Caco-2 (cell line): ENCODE data around the gene MMAB. TPM values are rescaled to one million over a fixed set of nuclear protein-coding genes. Genes with fewer than 3 reads are reported as not detected.

Experiments used
- BruUV-seq: library from RNA; stranded (reverse); fragments of 400-500 nt; replicated peaks from 2 replicates; lab custom pipeline; 2021; lab: Mats Ljungman, UMichigan
- CTCF ChIA-PET: fragments of 300-600 bp; sonication (Branson Sonifier 250); formaldehyde crosslinking; loops from one replicate; lab custom pipeline; 2022; ENCODE audit warnings: antibody characterized with exemption; lab: Charles Lee
- POLR2A ChIA-PET: fragments of 300-600 bp; sonication (Branson Sonifier 250); formaldehyde crosslinking; loops from one replicate; lab custom pipeline; 2022; ENCODE audit warnings: antibody characterized with exemption; lab: Charles Lee
- DNase-seq, 2 experiments: peaks; one replicate each; pipeline versions ENCODE4 v3.0.0 to v3.0.0-alpha.2; 2020 to 2022
- H3K27me3 ChIP-seq: replicated peaks from 2 replicates; pipeline ENCODE4 v1.6.0; 2011; ENCODE audit warnings: low read length; ENCODE audit not compliant: control insufficient read depth, insufficient read depth
- H3K36me3 ChIP-seq: 2 replicates; pipeline ENCODE4 v1.5.1; 2011; ENCODE audit warnings: low read length; ENCODE audit not compliant: control insufficient read depth, insufficient read depth
- H3K4me1 ChIP-seq: fragments of 250-450 bp; sonication (Bioruptor Pico); 2 replicates; pipeline ENCODE4 v1.5.1; 2020; ENCODE audit warnings: mild to moderate bottlenecking
- H3K4me3 ChIP-seq: 2 replicates; pipeline ENCODE4 v1.5.1; 2011; ENCODE audit warnings: low read depth, mild to moderate bottlenecking, control low read depth, low read length
- H3K9me3 ChIP-seq: fragments of 250-450 bp; sonication (Bioruptor Pico); 2 replicates; pipeline ENCODE4 v1.5.1; 2020; ENCODE audit warnings: mild to moderate bottlenecking, moderate library complexity
- H3K27ac Mint-ChIP-seq: one replicate; pipeline ENCODE4 v1.8.0; 2022; ENCODE audit warnings: mixed read lengths; ENCODE audit not compliant: unreplicated experiment
- H3K27me3 Mint-ChIP-seq: one replicate; pipeline ENCODE4 v1.8.0; 2022; ENCODE audit warnings: mixed read lengths; ENCODE audit not compliant: insufficient read depth, unreplicated experiment
- H3K36me3 Mint-ChIP-seq: one replicate; pipeline ENCODE4 v1.8.0; 2022; ENCODE audit warnings: mild to moderate bottlenecking, mixed read lengths; ENCODE audit not compliant: insufficient read depth, unreplicated experiment
- H3K4me1 Mint-ChIP-seq: one replicate; pipeline ENCODE4 v1.8.0; 2022; ENCODE audit warnings: low read depth, mixed read lengths; ENCODE audit not compliant: unreplicated experiment
- H3K4me3 Mint-ChIP-seq: one replicate; pipeline ENCODE4 v1.8.0; 2022; ENCODE audit warnings: mild to moderate bottlenecking, moderate library complexity, mixed read lengths; ENCODE audit not compliant: unreplicated experiment
- H3K9me3 Mint-ChIP-seq: one replicate; pipeline ENCODE4 v1.8.0; 2022; ENCODE audit warnings: mixed read lengths; ENCODE audit not compliant: unreplicated experiment
- intact Hi-C: fragments of 100-400 bp; cut with micrococcal nuclease; formaldehyde crosslinking; loops from one replicate; pipeline ENCODE4 v1.10.0; 2022; ENCODE audit not compliant: unreplicated experiment
- total RNA-seq: library from RNA; stranded (reverse); gene quantifications from 2 replicates; pipeline ENCODE4 v1.2.3, GENCODE V29; 2022
- TF ChIP-seq, protein P1 (sequence below), 2 experiments: fragments of 200-600 bp in 1 of 2; IDR thresholded peaks; 1 replicate in 1 of 2; 2 replicates in 1 of 2; pipeline versions ENCODE4 v1.5.1 to v1.8.0; 2011 to 2022; ENCODE audit warnings: antibody characterized with exemption in 1 of 2, control low read depth in 1 of 2, inconsistent platforms in 1 of 2, low read depth in 1 of 2, low read length in 1 of 2, mild to moderate bottlenecking in 1 of 2, moderate library complexity in 1 of 2; ENCODE audit not compliant: insufficient read depth in 1 of 2, severe bottlenecking in 1 of 2, unreplicated experiment in 1 of 2

MMAB gene
- total RNA-seq, 1 experiment from 2014 or later: 48.9 TPM

DNA sequence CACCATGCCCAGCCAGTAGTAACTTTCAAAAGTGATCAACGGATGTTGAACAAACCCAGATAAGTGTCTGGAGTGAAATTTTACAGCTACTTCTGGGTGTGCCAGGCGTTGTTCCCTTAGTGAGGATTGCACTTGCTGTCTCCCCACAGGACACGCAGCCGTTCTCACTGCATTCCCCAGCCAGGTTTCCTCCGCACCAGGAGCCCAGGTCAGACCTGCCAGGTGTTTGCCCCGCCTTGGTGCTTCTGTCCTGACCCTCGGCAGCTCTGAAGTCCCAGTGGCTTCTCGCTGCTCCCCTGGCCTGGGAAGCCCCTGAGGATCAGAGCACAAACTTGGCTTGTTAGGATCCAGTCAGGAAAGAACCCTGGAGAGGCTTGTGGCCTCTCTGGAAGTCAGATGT lies 36.2 kb downstream of the MMAB start:
- TF ChIP-seq, protein P1, sequence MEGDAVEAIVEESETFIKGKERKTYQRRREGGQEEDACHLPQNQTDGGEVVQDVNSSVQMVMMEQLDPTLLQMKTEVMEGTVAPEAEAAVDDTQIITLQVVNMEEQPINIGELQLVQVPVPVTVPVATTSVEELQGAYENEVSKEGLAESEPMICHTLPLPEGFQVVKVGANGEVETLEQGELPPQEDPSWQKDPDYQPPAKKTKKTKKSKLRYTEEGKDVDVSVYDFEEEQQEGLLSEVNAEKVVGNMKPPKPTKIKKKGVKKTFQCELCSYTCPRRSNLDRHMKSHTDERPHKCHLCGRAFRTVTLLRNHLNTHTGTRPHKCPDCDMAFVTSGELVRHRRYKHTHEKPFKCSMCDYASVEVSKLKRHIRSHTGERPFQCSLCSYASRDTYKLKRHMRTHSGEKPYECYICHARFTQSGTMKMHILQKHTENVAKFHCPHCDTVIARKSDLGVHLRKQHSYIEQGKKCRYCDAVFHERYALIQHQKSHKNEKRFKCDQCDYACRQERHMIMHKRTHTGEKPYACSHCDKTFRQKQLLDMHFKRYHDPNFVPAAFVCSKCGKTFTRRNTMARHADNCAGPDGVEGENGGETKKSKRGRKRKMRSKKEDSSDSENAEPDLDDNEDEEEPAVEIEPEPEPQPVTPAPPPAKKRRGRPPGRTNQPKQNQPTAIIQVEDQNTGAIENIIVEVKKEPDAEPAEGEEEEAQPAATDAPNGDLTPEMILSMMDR (IDR thresholded peaks at IDR 0.05; ENCODE audit: insufficient read depth in 1 of 2, low read depth in 1 of 2, low read length in 1 of 2, severe bottlenecking in 1 of 2, unreplicated experiment in 1 of 2): no peak
- Mint-ChIP-seq H3K4me3 (no peak overlapping the region), H3K4me1 (no peaks in the 10 kb centered on the region), H3K27me3 (no peaks in the 10 kb centered on the region), H3K9me3 (no peaks in the 10 kb centered on the region), H3K27ac (no peak overlapping the region), H3K36me3 (no peaks in the 10 kb centered on the region)
- no peaks in the 10 kb centered on the region for H3K9me3 ChIP-seq
- POLR2A ChIA-PET: no interaction called here
- H3K36me3 ChIP-seq: no peaks in the 10 kb centered on the region
- no peak overlapping the region for H3K4me3 ChIP-seq
- no TSS peak for BruUV-seq
- no peaks in the 10 kb centered on the region for H3K27me3 ChIP-seq
- CTCF ChIA-PET: no interaction called here
- no peak for DNase-seq
- no peaks in the 10 kb centered on the region for H3K4me1 ChIP-seq
- intact Hi-C loops: no loop called here

DNA sequence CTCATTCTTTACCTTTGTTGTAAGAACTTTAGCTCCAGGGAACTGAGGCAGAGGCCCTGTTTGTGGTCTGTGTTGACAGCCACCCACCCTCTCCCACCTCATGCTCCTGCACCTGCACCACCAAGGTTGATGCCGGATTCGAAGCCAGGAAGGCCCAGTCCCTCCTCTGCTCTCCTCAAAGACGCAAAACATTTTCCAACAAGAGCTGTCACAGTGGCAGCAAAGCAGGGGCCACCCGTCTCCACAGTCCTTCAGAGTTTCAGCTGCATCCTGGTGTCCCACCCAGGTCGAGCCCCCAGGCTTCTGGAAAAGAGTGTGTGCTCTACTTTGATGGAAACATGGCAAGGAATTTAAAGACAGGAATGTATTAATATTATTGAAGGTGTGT lies 37.4 kb downstream of the MMAB start:
- H3K4me3 Mint-ChIP-seq: no peak overlapping the region
- H3K36me3 Mint-ChIP-seq: no peaks in the 10 kb centered on the region
- H3K36me3 ChIP-seq: no peaks in the 10 kb centered on the region
- no peaks in the 10 kb centered on the region for H3K9me3 ChIP-seq
- ChIA-PET POLR2A (no interaction called here), CTCF (interaction anchor here (0.5 kb wide), 1 partner anchor 316 kb away, joined by 3 read pairs; no protein-coding TSS in a partner anchor)
- no TSS peak for BruUV-seq
- TF ChIP-seq, protein P1 (IDR thresholded peaks at IDR 0.05; ENCODE audit: insufficient read depth in 1 of 2, low read depth in 1 of 2, low read length in 1 of 2, severe bottlenecking in 1 of 2, unreplicated experiment in 1 of 2): no peak
- no peaks in the 10 kb centered on the region for H3K27me3 ChIP-seq
- no peaks in the 10 kb centered on the region for H3K4me1 Mint-ChIP-seq
- no peak for DNase-seq
- H3K4me3 ChIP-seq: no peak overlapping the region
- H3K27ac Mint-ChIP-seq: no peak overlapping the region
- no peaks in the 10 kb centered on the region for H3K27me3 Mint-ChIP-seq
- H3K4me1 ChIP-seq: no peaks in the 10 kb centered on the region
- intact Hi-C loops: no loop called here
- no peaks in the 10 kb centered on the region for H3K9me3 Mint-ChIP-seq

DNA sequence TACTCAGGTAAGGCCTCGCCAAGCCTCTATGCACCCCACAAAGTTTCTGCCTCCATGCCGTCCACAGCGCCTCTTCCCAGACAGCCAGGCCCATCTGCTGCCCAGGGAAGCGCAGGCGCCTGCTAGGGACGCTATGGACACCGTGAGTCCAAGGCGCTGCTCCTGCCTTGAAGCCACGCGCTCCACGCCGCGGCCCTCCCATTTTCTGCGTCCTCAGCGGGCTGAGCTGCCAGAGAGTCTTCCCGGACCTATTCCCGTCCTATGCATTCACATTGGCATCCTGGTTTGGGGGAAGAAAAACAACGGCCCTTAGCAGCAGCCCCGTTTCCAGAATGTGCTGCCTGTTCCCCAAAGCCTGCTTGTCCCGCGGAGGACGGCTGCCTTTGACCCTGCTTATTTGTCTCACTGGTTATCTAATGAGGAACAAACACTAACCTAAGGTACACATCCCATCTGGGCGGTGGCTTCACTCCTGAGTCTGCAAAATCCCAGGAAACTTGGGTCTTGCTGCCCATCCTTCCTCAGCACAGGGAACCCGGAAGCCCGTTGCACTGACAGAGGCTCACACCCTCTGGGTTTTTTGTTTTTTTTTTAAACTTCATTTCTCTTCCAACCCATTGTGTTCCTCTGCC lies 38.0 kb downstream of the MMAB start:
- Mint-ChIP-seq H3K27me3 (no peaks in the 10 kb centered on the region), H3K4me3 (no peak overlapping the region), H3K27ac (no peak overlapping the region), H3K9me3 (no peaks in the 10 kb centered on the region), H3K36me3 (no peaks in the 10 kb centered on the region), H3K4me1 (no peaks in the 10 kb centered on the region)
- Histone ChIP-seq H3K36me3 (no peaks in the 10 kb centered on the region), H3K9me3 (no peaks in the 10 kb centered on the region), H3K4me3 (no peak overlapping the region), H3K27me3 (no peaks in the 10 kb centered on the region), H3K4me1 (no peaks in the 10 kb centered on the region)
- CTCF ChIA-PET: no interaction called here
- intact Hi-C loops: no loop called here
- no peak for DNase-seq
- no TSS peak for BruUV-seq
- TF ChIP-seq, protein P1 (IDR thresholded peaks at IDR 0.05; ENCODE audit: insufficient read depth in 1 of 2, low read depth in 1 of 2, low read length in 1 of 2, severe bottlenecking in 1 of 2, unreplicated experiment in 1 of 2): no peak
- POLR2A ChIA-PET: no interaction called here
